Stimulated activated CD4-positive, alpha-beta T cell treated with anti-CD3 and anti-CD28 coated beads, Interleukin-4, amount 100 ng/mL, for 1 hour (primary cell): ENCODE data around the gene TIMP1.
"Not testable (repeated sequence)": the region's sequence is repeated elsewhere in the genome, so short reads cannot be mapped to it uniquely, and the experiment has no call there.

ENCODE experiments used
- DNase-seq: peaks from one replicate; pipeline ENCODE4 v3.0.0-alpha.2; 2020

Gene TIMP1

DNA sequence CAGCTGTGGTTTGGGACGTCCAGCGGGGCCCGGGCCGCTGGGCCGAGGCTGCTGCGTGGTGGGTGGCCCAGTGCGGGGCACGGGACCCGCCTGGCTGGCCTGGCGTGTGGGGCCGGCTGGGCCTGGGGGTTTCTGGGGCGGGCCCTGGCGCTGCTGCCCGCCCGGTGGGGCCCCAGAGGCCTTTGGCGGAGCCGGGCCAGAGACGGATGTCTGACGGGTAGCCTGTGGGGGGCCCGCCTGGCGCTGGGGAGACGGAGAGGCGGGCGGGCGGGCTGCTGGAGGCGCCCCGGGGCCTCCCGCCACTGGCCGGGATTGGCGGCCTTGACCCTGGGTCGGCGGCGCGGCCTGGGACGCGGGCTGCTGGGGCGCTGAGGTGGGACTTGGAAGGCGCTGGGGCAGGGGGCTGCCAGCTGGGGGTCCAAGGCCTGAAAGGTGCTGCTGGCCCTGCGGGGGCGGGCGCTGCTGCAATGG, 8.1 kb upstream of the TIMP1 start:
- DNase-seq, result no peak

DNA sequence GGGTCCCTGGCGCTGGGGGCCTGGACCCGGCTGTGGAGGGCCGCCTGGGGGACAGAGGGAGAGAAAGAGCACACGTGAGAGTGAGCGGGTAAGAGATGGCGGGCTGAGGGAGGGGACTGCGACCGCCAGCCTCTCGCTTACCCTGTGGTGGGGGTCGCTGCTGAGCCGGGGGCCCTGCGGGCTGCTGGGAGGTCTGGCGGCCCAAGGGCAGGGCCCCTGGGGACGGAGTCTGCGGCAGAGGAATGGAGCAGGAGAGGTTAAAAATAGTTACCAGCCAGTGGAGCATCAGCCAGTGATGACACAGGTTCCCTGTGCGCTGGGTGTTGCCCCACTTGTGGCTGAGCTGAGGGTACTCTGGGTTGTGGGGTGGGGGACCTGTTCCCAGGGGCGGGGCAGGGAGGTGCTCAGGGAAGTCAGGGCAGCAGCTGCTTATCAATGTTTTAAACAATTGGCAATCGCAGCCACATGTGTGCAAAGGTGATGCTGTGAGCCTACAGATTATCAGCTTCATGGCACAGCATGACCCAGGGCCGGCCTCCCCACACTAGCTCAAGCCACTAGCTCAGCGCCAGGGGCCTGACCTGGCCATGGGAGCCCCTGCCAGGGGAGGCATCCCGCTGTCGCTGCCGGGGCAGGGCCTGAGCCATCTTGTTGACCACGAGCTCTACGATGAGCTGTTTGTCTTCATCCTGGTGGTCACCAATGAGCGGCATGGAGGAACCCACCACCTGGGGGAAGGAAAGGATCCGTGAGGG, 7.5 kb upstream of the TIMP1 start:
- DNase-seq, result no peak

DNA sequence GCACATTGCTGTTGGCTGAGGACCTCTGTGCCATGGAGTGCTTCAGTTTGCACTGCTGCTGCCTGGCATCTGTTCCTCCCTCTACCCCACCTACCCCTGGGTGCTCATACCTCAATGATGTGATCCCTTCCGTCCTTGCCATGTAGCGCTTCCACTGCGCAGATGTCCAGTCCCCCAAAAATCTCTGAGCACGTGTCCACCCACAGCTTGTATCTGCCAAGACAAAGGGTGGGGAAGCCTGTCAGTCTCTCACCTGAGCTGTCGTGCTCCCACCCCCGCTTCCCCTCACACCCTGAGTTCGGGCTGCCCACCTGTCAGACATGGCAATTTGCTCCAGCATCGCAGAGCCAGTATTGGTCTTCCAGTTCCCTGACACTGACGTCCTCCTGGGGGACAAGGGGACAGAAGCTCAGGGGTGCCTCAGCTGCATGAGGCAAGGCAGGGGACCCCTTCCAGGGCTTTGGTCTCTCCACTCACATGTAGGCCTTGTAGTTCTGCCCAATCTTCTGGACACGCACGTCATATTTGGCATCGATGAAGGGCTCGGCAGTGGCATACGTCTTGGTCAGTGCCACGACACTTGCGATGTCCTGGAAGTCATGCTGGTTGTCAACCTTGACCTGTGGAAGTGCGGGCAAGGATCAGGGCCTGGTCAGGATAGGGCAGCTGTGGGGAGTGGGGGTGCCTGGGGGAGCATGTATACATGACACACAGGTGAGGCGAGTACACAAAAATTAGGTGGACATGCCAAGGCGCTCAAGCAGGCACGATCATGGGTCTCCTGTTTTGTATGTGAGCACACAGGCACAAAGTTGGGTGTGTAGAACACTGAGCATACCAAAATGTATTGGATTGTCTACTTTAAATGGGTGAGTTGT, 6.0 kb upstream of the TIMP1 start:
- DNase-seq, result no peak

DNA sequence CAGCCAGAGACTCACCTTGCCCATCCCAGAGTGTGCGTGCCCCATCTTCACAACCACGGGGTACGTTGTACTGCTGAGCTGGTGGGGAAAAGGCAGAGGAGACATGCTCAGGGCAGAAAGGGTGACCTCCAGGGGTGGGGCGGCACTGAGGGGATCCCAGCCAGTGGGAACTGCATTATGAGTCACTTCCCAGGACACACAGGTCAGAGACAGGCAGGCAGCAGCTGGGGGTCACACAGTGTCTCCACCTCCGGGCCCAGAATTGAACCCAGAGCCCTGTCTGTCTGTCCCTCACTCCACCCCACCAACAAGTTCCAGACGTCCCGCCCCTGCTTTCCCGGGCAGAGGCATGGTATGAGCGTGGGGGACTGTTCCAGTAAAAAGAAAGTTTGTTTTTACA, 4.8 kb upstream of the TIMP1 start:
- no peak for DNase-seq

DNA sequence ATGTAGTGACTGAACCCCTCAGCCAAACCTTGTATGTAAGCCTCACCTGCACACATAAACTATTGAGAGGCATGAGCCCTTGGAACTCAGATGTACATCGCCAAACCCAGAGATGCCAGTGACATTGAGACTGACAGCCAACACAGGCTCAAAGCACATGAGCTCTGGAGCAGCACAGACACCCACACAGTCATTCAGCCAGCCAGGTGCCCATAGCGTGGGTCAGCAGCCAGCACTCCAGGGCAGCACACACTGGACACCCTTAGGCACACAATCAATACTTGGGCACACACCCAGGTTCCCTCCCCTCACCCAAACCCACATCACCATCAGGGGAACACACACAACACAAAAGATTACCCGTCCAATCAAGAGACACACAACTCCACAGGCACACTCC, 4.3 kb upstream of the TIMP1 start:
- no peak for DNase-seq

DNA sequence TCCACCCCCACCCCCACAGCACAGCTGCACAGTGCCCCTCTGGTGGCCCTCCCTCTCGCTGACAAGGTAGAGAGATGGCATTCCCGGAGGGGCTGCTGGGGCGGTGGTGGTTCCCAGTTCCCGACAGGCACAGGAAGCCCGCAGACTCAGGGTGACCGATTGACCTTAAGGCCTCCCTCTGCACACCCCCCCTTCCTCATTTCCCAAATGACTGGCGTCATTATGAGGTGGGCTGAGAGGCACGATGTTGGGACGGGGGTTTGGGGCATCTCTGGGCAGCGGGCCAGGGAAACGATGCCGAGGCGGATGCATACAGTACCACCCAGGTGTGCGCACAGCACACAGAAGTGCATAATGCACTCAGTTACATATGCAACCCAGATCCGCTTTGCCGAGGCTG, 3.5 kb upstream of the TIMP1 start:
- no peak for DNase-seq

DNA sequence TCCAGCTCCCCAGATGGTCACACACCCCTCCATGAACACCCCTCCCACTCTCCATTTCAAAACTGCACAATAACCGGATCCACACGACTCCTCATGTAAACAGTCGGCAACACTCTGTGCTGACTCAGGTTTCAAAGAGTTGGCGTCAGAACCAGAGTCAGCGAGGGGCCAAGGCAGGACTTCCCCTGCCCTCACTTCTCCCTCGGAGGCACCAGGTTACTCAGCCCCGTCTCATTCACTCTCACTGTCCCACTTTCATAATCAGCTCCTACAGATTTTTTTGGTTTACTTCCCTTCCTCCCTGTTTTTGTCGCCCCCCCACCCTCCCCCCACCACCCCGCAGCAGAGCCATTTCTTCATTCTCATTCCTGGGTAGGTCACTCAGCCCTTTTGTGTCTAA, 2.7 kb upstream of the TIMP1 start:
- DNase-seq, result peak; percentile 35

DNA sequence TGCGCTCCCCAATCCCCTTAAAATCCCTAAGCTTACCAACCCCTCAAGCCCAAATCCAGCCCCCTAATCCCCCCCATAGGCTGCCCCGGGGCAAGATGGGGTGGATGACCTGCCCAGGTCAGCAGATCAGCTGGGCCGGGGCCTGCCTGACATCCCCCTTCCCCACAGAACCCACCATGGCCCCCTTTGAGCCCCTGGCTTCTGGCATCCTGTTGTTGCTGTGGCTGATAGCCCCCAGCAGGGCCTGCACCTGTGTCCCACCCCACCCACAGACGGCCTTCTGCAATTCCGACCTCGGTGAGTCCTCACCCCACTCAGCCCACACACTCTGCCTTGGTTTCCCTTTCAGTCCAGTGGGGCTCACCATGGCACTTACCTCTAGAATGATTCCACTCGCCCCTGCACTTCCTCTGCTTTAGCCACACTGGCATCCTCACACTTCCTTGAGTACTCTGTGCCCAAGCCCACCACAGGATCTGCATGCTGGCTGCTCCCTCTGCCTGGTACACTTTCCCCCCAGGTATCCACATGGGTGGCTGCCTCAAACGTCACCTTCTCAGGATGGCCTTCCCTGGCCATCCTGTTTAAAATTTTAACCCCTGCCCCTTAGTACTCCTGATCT, 1.1 kb downstream of the TIMP1 start:
- no peak for DNase-seq

DNA sequence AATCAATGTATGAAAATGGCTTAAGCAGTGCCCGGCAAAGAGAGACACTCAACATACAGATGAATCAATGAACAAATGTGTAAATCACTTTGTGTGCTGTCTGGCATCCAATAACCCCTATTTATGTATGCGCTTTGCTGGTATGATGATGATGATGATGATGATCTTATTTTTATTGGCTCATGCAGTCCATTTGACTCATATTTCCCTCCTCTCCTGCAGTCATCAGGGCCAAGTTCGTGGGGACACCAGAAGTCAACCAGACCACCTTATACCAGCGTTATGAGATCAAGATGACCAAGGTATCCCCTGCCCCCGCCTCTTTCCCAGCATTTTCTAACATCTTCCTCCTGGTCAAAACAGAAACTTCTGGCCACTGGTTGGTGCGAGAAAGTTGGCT, 2.5 kb downstream of the TIMP1 start:
- no peak for DNase-seq

DNA sequence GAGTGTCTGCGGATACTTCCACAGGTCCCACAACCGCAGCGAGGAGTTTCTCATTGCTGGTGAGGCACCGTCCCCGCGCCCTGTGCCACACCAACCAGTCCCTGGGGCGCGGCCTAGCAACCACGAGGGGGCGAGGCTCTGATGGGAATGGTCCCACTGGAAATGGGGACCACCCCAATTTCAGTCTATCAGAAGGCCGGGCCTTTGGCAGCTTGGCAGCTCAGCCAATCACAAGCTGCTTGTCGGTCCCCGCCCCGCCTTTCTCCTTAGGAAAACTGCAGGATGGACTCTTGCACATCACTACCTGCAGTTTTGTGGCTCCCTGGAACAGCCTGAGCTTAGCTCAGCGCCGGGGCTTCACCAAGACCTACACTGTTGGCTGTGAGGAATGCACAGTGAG, 3.0 kb downstream of the TIMP1 start:
- DNase-seq, result no peak

DNA sequence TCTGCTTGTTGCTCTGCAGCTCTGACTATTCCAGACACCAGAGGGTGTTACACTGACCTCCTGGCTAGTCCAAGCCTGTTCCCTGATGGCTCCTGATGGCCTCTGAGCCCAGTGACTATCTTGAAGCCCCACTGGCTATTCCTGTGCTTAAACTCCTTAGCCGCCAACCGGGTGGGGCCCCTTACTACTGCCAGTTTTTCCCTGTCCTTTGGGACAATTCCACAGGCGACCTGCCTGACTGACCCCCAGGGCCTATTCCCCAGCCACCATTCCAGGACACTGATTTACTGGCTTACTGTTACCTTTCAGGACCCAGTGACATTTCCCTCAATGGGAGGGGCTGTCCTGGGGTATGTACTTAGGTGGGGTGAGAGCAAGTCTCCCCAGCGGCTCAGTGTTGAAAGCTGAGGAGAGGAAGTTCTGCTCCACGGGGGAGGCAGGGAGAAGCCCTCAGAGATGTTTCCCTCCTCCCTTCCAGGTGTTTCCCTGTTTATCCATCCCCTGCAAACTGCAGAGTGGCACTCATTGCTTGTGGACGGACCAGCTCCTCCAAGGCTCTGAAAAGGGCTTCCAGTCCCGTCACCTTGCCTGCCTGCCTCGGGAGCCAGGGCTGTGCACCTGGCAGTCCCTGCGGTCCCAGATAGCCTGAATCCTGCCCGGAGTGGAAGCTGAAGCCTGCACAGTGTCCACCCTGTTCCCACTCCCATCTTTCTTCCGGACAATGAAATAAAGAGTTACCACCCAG, 4.0 kb downstream of the TIMP1 start:
- DNase-seq, result no peak

DNA sequence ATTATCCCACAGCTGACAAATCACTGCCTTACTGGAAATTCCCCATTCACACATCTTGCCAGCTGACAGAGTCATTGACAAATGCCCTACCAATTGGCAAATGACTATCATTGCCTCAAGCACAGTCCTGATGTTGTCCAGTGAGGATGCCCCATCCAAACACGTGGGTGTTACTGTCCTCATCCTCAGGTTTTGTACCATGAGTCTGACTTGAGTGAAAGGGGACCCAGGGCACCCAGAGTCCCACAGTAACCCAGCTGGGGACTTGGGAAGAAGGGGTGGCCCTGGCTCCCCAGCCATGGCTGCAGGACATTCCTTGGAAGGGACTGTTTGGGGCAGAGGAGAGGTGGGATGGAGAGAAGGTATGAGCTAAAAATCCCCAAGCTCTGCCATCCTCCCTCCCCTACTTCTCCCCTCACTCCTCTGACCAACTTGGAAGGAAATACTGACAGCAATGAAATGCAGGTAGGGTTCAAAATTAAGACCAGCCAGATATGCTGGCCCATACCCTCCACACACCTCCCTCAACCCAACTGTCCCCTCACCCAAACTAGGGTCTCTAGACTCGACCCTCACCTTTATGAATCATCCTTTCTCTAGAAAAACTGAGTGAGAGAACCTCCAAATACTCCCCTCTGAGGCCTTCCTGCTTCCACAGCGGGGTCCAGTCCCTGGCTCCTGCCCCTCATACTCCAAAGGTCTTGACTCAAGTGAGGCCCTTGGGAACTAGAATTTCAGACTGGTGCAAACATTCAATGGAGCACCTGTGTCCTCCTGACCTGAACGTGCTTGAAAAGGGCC, 5.1 kb downstream of the TIMP1 start:
- no peak for DNase-seq

DNA sequence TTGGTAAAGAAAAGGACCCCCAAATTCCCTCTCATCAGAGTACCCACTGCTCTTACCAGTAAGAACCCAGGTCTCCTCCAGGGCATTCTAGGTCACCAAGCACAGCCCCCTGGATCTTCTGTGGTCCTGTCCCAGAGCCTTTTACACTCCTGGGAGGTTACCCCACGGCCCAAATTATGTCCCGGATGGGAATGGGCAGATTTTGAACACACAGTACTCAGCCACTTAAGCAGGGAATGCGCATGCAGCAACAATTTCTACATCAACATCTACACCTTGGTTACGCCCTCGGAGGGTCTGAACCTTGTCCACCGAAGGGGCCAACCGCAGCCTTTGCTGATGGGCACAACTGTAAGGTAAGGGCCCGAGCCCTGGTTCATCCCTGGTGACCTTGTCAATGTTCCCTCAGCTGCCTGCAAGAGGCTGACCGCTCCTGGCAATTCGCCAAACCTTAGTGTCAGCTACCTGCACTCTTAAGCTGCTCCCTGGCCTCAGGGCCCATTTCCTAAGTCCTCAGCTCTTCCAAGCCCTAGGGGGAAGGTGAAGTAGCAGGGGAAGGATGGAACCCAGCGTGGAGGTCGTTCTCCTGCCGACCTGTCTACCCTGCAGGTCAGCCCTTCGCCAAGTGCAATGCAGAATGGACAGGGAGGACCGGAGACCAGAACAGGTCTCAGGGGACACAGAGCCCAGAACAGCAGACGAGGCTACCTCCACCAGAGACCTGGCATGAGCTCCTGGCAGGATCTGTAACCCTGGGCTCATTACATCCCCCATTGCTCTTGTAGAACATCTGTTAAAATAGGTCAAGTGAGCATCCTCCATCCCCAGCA, 5.9 kb downstream of the TIMP1 start:
- DNase-seq, result no peak

DNA sequence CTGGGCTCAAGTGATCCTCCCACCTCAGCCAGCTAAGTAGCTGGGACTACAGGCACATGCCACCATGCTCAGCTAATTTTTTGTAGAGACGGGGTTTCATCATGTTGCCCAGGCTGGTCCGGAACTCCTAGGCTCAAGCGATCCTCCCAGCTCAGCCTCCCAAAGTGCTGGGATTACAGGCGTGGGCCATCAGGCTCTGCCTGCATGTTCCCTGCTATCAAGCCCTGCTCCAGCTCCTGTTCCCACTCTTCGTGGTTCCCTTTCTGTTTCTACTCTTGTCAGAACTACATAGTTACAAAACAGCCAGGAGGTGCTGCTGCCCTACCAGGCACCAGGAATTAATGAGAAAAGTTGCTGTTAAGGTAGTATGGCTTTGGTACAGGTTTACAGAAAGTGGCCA, 8.7 kb downstream of the TIMP1 start:
- no peak for DNase-seq

DNA sequence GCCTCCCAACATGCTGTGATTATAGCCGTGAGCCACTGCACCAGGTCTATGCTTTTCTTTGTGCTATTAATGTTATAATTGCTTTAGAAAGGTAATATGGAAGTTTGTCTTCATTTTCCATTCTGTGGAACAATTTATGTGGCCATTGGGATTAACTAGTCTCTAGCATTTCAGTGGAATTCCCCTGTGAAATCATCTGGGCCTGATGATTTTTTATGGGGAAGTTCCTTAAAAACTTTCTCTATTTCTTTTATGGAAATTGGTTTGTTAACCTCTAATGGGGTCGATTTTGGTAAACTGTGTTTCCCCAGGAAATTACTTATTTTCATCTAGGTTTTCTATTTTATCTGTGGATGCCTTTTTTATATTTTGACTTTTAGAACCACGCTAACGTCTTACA, 11.3 kb downstream of the TIMP1 start:
- DNase-seq, result no peak

DNA sequence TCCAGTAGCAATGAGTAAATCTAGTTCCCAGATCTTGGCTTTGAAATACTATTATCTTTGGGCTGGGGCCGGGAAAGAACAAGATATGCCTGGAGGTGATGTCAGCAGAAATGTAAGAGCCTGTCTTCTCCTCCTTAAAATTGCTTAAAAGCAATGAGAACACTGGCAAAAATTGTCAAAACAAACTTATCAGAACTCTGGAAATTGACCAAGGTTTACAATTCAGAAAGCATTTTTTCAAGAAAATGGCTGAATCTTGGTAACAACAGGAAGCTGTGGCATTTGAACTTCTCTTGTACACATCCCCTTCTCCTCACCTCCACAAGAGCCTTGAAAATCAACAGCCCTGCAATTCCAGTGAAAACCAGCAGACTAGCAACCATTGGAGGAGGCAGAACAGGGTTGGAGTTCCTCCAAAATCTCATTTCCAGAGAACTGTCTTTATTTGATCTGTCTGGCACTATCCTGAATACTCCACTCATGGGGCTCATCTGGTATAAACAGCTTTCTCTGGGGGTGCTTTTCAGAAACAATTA, 13.5 kb downstream of the TIMP1 start:
- no peak for DNase-seq

DNA sequence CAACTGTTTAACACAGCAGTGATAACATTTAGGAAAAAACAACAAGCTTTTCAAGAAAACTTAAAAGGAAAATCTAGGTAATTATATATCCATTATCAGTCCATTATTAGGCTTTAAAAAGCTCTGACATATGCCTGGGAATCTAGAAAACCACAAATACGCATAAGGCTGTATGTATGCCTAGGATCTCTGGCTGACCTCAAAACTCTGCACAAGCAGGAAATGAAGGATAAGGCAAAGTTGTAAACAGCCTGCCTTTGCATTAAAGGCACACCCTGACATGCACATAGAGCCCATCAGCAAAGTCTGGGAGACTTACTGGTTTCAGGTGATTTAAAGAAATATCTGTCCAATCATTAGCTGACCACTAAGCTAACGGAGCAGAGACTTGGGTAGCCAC, 14.0 kb downstream of the TIMP1 start:
- no peak for DNase-seq

DNA sequence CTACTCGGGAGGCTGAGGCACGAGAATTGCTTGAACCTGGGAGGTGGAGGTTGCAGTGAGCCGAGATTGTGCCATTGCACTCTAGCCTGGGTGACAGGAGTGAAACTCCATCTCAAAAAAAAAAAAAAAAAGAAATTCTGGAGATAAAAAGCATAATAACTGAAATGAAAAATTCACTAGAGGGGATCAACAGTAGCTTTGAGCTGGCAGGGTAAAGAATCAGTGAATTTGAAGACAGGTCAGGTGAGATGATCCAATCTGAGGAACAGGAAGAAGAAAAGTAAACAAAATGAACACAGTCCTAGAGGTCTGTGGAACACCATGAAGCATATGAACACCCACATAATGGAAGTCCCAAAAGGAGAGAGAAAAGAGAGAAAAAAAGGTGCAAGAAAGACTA, 15.0 kb downstream of the TIMP1 start:
- no peak for DNase-seq

DNA sequence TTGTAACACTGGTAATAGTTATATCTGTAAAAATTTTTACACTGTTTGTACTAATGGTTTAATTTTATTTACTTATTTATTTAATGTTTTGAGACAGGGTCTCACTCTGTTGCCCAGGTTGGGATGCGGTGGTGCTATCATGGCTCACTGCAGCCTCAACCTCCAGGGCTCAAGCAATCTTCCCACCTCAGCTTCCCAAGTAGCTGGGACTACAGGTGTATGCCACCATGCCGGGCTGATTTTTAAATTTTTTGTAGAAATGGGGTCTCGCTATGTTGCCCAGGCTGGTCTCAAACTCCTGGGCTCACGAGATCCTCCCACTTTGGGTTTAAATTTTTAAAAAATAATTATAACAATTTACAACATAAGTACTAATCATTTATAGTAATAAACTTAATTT, 20.9 kb downstream of the TIMP1 start:
- DNase-seq, result not testable (repeated sequence)

DNA sequence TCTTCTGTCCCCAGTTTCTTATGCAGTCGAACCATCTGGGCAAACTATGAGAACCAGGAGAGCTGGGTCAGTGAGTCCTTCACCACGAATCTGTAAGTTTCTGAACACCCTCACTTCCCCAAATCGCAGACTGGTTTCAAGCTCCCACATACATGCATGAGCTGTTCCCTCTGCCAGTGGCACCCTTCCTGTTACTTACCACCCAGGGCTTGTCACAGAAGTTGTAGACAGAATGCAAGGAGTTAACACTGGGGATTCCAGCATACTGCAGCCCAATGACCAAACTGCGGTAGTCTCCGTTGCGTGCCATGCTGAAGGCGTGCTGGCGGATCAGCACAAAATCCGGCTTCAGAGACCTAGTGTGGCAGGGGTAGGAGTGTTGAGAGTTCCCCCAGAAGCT, 22.8 kb downstream of the TIMP1 start:
- no peak for DNase-seq

DNA sequence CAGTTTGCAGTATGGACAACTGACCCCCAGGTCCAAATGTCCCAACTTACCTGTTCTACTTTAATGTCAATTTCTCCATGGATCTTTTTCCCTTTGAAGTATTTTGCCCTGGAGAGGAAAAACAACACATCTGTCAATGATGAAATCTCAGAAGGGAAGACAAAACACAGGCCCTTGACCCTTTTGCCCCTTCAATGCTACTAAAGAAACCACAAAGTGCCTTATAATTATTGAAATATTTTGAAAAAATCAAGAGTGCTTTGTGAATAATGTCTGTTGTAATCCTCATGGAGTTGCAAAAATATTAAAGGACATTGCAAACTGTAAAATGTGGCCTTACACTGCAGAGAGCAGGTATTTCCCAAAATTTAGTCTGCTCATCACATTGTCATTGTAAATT, 24.9 kb downstream of the TIMP1 start:
- no peak for DNase-seq
